ENCODE measurements around the gene C1orf167. TPM values are rescaled to one million over a fixed set of nuclear protein-coding genes. Genes with fewer than 3 reads are reported as not detected.

C1orf167 gene
- total and polyA plus RNA-seq, 2 of the 13 experiments (the other 11 are each of a cell fraction or from before 2014, with no cell fraction given), result not detected

- TF ChIP-seq TBL1XR1 (IDR thresholded peaks at IDR 0.05; ENCODE audit: borderline replicate concordance, low read length, partially characterized antibody) (peak; percentile 50), GATAD2A (CRISPR knock-in tag; IDR thresholded peaks at IDR 0.05) (peak; percentile 45; the same call in 1 of the 2 replicates), RXRB (CRISPR knock-in tag; IDR thresholded peaks at IDR 0.05; ENCODE audit: borderline replicate concordance) (peak; percentile 54), NR2F1 (CRISPR knock-in tag; IDR thresholded peaks at IDR 0.05) (peak in 1 of 2 experiments; percentile 58; a peak in 2 of 4 replicates), ARNT2 (CRISPR knock-in tag; IDR thresholded peaks at IDR 0.05; ENCODE audit: low read depth) (0 out of 2 replicates have a peak, but pooled peaks have one; percentile 29), POGK (CRISPR knock-in tag; conservative IDR thresholded peaks at IDR 0.05) (0 out of 2 replicates have a peak, but pooled peaks have one; percentile 26), POLR2A (IDR thresholded peaks at IDR 0.05; ENCODE audit: insufficient read depth in 1 of 2, low read depth in 2 of 2, low read length in 2 of 2) (peak in 1 of 2 experiments; percentile 29; a peak in 1 of 4 replicates), FOXK1 (CRISPR knock-in tag; IDR thresholded peaks at IDR 0.05; ENCODE audit: borderline replicate concordance, low read depth) (peak; percentile 61; the same call in 1 of the 2 replicates), ZNF770 (CRISPR knock-in tag; IDR thresholded peaks at IDR 0.05) (0 out of 2 replicates have a peak, but pooled peaks have one; percentile 19), NR2F2 (IDR thresholded peaks at IDR 0.05; ENCODE audit: borderline replicate concordance, low read depth) (0 out of 2 replicates have a peak, but pooled peaks have one; percentile 55)
These were observed 42.1 kb downstream of the C1orf167 start (continued) for GRCh38 chr1:11803924-11804665.

Measured in HepG2 (cell line).